H1 (cell line): Measurements from ENCODE around the gene HSD17B1. TPM values are rescaled to one million over a fixed set of nuclear protein-coding genes. Genes with fewer than 3 reads are reported as not detected.

ENCODE experiments used
- CTCF ChIA-PET: fragments of 300-600 bp; sonication (Branson Sonifier 250); formaldehyde crosslinking; loops from one replicate; lab custom pipeline; 2021; ENCODE audit not compliant: partially characterized antibody; lab: Charles Lee
- POLR2A ChIA-PET: fragments of 300-600 bp; sonication (Branson Sonifier 250); formaldehyde crosslinking; loops from one replicate; lab custom pipeline; 2021; ENCODE audit warnings: inconsistent platforms; ENCODE audit not compliant: partially characterized antibody; lab: Charles Lee
- DNase-seq, 2 experiments: peaks; one replicate each; pipeline versions ENCODE4 v3.0.0 to v3.0.0-alpha.2; 2010 to 2022; ENCODE audit warnings: low spot score in 2 of 2, low read depth in 1 of 2, mixed read lengths in 1 of 2
- FAIRE-seq: peaks from 2 replicates; lab custom pipeline; 2011; peaks lifted over from hg19 to GRCh38; lab: Jason Lieb, UNC
- H2AFZ ChIP-seq: 2 replicates; pipeline ENCODE4 v1.8.1; 2012; ENCODE audit warnings: low read length, inconsistent platforms
- H2AK5ac ChIP-seq: 2 replicates; pipeline ENCODE4 v1.6.1; 2013; ENCODE audit warnings: low read depth, low read length
- H2BK120ac ChIP-seq: replicated peaks from 2 replicates; pipeline ENCODE3; 2013; ENCODE audit warnings: low read depth, low read length, inconsistent platforms
- H2BK12ac ChIP-seq: 2 replicates; pipeline ENCODE4 v1.6.1; 2013; ENCODE audit warnings: low read depth, low read length
- H2BK15ac ChIP-seq: 2 replicates; pipeline ENCODE4 v1.6.1; 2013; ENCODE audit warnings: low read length
- H2BK20ac ChIP-seq: 2 replicates; pipeline ENCODE4 v1.6.1; 2013; ENCODE audit warnings: low read length
- H2BK5ac ChIP-seq: 2 replicates; pipeline ENCODE4 v1.6.1; 2013; ENCODE audit warnings: low read depth, low read length
- H3K14ac ChIP-seq: 2 replicates; pipeline ENCODE4 v1.6.1; 2013; ENCODE audit warnings: inconsistent platforms; ENCODE audit not compliant: insufficient read length
- H3K18ac ChIP-seq: 2 replicates; pipeline ENCODE4 v1.6.1; 2013; ENCODE audit warnings: low read length; ENCODE audit errors: extremely low read depth
- H3K23ac ChIP-seq: 2 replicates; pipeline ENCODE4 v1.6.1; 2013; ENCODE audit warnings: inconsistent platforms; ENCODE audit not compliant: insufficient read length
- H3K23me2 ChIP-seq: 2 replicates; pipeline ENCODE4 v1.6.1; 2013; ENCODE audit warnings: low read depth, low read length
- H3K27ac ChIP-seq: 2 replicates; pipeline ENCODE4 v1.6.1; 2011; ENCODE audit warnings: low read depth, low read length, inconsistent platforms
- H3K27me3 ChIP-seq, 4 experiments: replicated peaks in 1 of 4; 1 replicate in 1 of 4; 2 replicates in 3 of 4; pipeline versions ENCODE4 v1.6.1 to v1.8.1; 2011 to 2013; ENCODE audit warnings: low read length in 3 of 4, mild to moderate bottlenecking in 3 of 4, inconsistent platforms in 2 of 4, mixed read lengths in 2 of 4, moderate library complexity in 1 of 4; ENCODE audit not compliant: control insufficient read depth in 3 of 4, insufficient read depth in 3 of 4; ENCODE audit errors: extremely low read depth in 1 of 4
- H3K36me3 ChIP-seq, 4 experiments: 2 replicates each; pipeline versions ENCODE4 v1.6.1 to v1.8.1; 2011 to 2013; ENCODE audit warnings: mild to moderate bottlenecking in 4 of 4, low read length in 3 of 4, moderate library complexity in 2 of 4, control low read depth in 1 of 4, inconsistent platforms in 1 of 4; ENCODE audit not compliant: insufficient read depth in 4 of 4, control insufficient read depth in 2 of 4
- H3K4ac ChIP-seq: replicated peaks from 2 replicates; pipeline ENCODE3; 2013; ENCODE audit warnings: low read length, low read depth, mixed read lengths, inconsistent platforms; ENCODE audit not compliant: insufficient read length
- H3K4me1 ChIP-seq, 4 experiments: replicated peaks in 1 of 4; 1 replicate in 1 of 4; 2 replicates in 3 of 4; pipeline versions ENCODE4 v1.6.1 to v1.8.1; 2011 to 2013; ENCODE audit warnings: low read length in 3 of 4, inconsistent platforms in 2 of 4, mixed read lengths in 1 of 4; ENCODE audit not compliant: insufficient read depth in 4 of 4, control insufficient read depth in 3 of 4
- H3K4me2 ChIP-seq, 2 experiments: 2 replicates each; pipeline versions ENCODE4 v1.6.1 to v1.8.1; 2011 to 2013; ENCODE audit warnings: low read depth in 2 of 2, low read length in 2 of 2, control low read depth in 1 of 2, inconsistent platforms in 1 of 2, mild to moderate bottlenecking in 1 of 2; ENCODE audit not compliant: insufficient read depth in 1 of 2
- H3K4me3 ChIP-seq, 4 experiments: fragments of 200-600, 300-600 bp in 1 of 4; sonication (generic), shearing (Covaris generic), sonication (Bioruptor Twin) in 1 of 4; 2 replicates each; pipeline versions ENCODE4 v1.5.1 to v1.8.1; 2011 to 2016; ENCODE audit warnings: low read length in 4 of 4, low read depth in 3 of 4, control low read depth in 2 of 4, inconsistent platforms in 2 of 4, mild to moderate bottlenecking in 2 of 4, mixed read lengths in 1 of 4, moderate library complexity in 1 of 4; ENCODE audit not compliant: insufficient read depth in 2 of 4; ENCODE audit errors: extremely low read depth in 1 of 4
- H3K56ac ChIP-seq: replicated peaks from 2 replicates; pipeline ENCODE3; 2013; ENCODE audit warnings: low read depth, mild to moderate bottlenecking, mixed read lengths, low read length, inconsistent platforms; ENCODE audit not compliant: insufficient read length
- H3K79me1 ChIP-seq: 2 replicates; pipeline ENCODE4 v1.6.1; 2013; ENCODE audit warnings: low read depth, low read length, control low read depth
- H3K79me2 ChIP-seq, 2 experiments: 2 replicates each; pipeline versions ENCODE4 v1.6.1 to v1.8.1; 2012 to 2013; ENCODE audit warnings: low read length in 2 of 2, mild to moderate bottlenecking in 2 of 2, inconsistent platforms in 1 of 2; ENCODE audit not compliant: insufficient read depth in 2 of 2, control insufficient read depth in 1 of 2
- H3K9ac ChIP-seq, 4 experiments: replicated peaks in 1 of 4; 1 replicate in 1 of 4; 2 replicates in 3 of 4; pipeline versions ENCODE4 v1.6.1 to v1.8.1; 2011 to 2013; ENCODE audit warnings: low read depth in 3 of 4, low read length in 3 of 4, control low read depth in 2 of 4, mild to moderate bottlenecking in 2 of 4, moderate library complexity in 2 of 4, inconsistent platforms in 1 of 4; ENCODE audit errors: extremely low read depth in 1 of 4
- H3K9me3 ChIP-seq, 2 experiments: 2 replicates each; pipeline versions ENCODE4 v1.6.1 to v1.8.1; 2012 to 2013; ENCODE audit warnings: mild to moderate bottlenecking in 2 of 2, moderate library complexity in 2 of 2, control low read depth in 1 of 2, inconsistent platforms in 1 of 2, low read depth in 1 of 2, low read length in 1 of 2, mixed read lengths in 1 of 2; ENCODE audit not compliant: insufficient read depth in 2 of 2
- H4K20me1 ChIP-seq, 2 experiments: replicated peaks in 1 of 2; 2 replicates each; pipeline versions ENCODE3 to v1.8.1; 2011 to 2013; ENCODE audit warnings: inconsistent platforms in 2 of 2, low read length in 2 of 2, mild to moderate bottlenecking in 1 of 2; ENCODE audit not compliant: insufficient read depth in 2 of 2, control insufficient read depth in 1 of 2
- H4K5ac ChIP-seq: 2 replicates; pipeline ENCODE4 v1.6.1; 2013; ENCODE audit warnings: low read length, low read depth, mixed read lengths, inconsistent platforms; ENCODE audit not compliant: insufficient read length
- H4K8ac ChIP-seq: 2 replicates; pipeline ENCODE4 v1.8.0; 2013; ENCODE audit warnings: mild to moderate bottlenecking, moderate library complexity, low read length, inconsistent platforms; ENCODE audit not compliant: insufficient read depth; ENCODE audit errors: extremely low read depth
- H4K91ac ChIP-seq: replicated peaks from 2 replicates; pipeline ENCODE3; 2013; ENCODE audit warnings: low read length, mixed read lengths, inconsistent platforms; ENCODE audit not compliant: insufficient read length
- ASH2L ChIP-seq: fragments of 200-600, 300-600 bp; sonication (generic); IDR thresholded peaks from one replicate; pipeline ENCODE4 v1.7.1; 2017; ENCODE audit warnings: low read length
- BCL11A ChIP-seq, 2 experiments: IDR thresholded peaks; one replicate each; pipeline ENCODE4 v1.6.1; 2011; ENCODE audit warnings: low read depth in 2 of 2, low read length in 2 of 2, mild to moderate bottlenecking in 2 of 2
- BRCA1 ChIP-seq: IDR thresholded peaks from 2 replicates; pipeline ENCODE4 v1.6.1; 2012; ENCODE audit warnings: low read depth, low read length, improper control_type of control experiment
- CBX5 ChIP-seq: fragments of 300-800, 300-1000 bp; sonication (generic); IDR thresholded peaks from 2 replicates; pipeline ENCODE4 v1.7.1; 2016; ENCODE audit warnings: antibody characterized with exemption, low read length, low read depth
- CBX8 ChIP-seq: fragments of 300-800, 300-1000 bp; sonication (generic); IDR thresholded peaks from 2 replicates; pipeline ENCODE4 v1.7.1; 2016; ENCODE audit warnings: low read depth, low read length, borderline replicate concordance
- KDM4A ChIP-seq: IDR thresholded peaks from one replicate; pipeline ENCODE4 v1.7.1; 2012; ENCODE audit warnings: low read depth, mild to moderate bottlenecking, moderate library complexity, low read length, inconsistent platforms; ENCODE audit not compliant: severe bottlenecking
- NRF1 ChIP-seq: IDR thresholded peaks from 2 replicates; pipeline ENCODE4 v1.6.1; 2011; ENCODE audit warnings: mild to moderate bottlenecking, low read depth, low read length, improper control_type of control experiment
- POLR2A ChIP-seq, 2 experiments: IDR thresholded peaks; 1 replicate in 1 of 2; 2 replicates in 1 of 2; pipeline ENCODE4 v1.6.1; 2011; ENCODE audit warnings: low read depth in 2 of 2, low read length in 2 of 2, mild to moderate bottlenecking in 2 of 2; ENCODE audit errors: control extremely low read depth in 1 of 2
- POU5F1 ChIP-seq: IDR thresholded peaks from 2 replicates; pipeline ENCODE4 v1.6.1; 2011; ENCODE audit warnings: low read depth, mild to moderate bottlenecking, low read length, moderate library complexity
- SIN3A ChIP-seq, 2 experiments: IDR thresholded peaks in 1 of 2; conservative IDR thresholded peaks in 1 of 2; 2 replicates each; pipeline ENCODE4 v1.6.1; 2011 to 2012; ENCODE audit warnings: low read length in 2 of 2, improper control_type of control experiment in 1 of 2, low read depth in 1 of 2, mild to moderate bottlenecking in 1 of 2
- TCF12 ChIP-seq: IDR thresholded peaks from 2 replicates; pipeline ENCODE4 v1.6.1; 2011; ENCODE audit warnings: low read depth, mild to moderate bottlenecking, low read length
- WGBS, 2 experiments: shearing (Covaris generic) in 1 of 2; methylation state at CpG; one replicate each; pipeline versions ENCODE4 v1.1.6 to v1.1.7; 2013 to 2015; ENCODE audit warnings: low lambda C conversion rate in 2 of 2, mixed read lengths in 2 of 2, inconsistent platforms in 1 of 2, low coverage in 1 of 2, missing lambda C conversion rate in 1 of 2; ENCODE audit not compliant: insufficient replicate concordance in 2 of 2, insufficient coverage in 1 of 2, insufficient read length in 1 of 2; ENCODE audit errors: extremely low coverage in 1 of 2, missing lambda C conversion rate in 1 of 2; 5-methylcytosine and 5-hydroxymethylcytosine counted together
- polyA plus RNA-seq, 7 experiments: library from polyadenylated mRNA; depleted of rRNA in 3 of 7; stranded (reverse) in 5 of 7; unstranded in 2 of 7; fragments of >200 nt in 5 of 7; fragments of 200-250 nt in 2 of 7; gene quantifications; 1 replicate in 5 of 7; 2 replicates in 1 of 7; 4 replicates in 1 of 7; pipeline versions ENCODE4 v1.2.1 to v1.2.3, GENCODE V29; 2011 to 2013; ENCODE audit warnings: missing spikeins in 2 of 7, mixed read lengths in 2 of 7
- total RNA-seq: library from RNA; stranded (reverse); fragmentation: NEBNext Ultra II Directional; extraction: Animal tissue kit (Norgen Biotek cat#: 25700); gene quantifications from 2 replicates; pipeline ENCODE4 v1.2.1, GENCODE V29; 2021
- TF ChIP-seq, protein P1 (sequence below): IDR thresholded peaks from 2 replicates; pipeline ENCODE4 v1.6.1; 2012; ENCODE audit warnings: inconsistent platforms

HSD17B1 gene
- total and polyA plus RNA-seq, 2 of the 8 experiments (the other 6 are each of a cell fraction or from before 2014, with no cell fraction given), result 0.88 to 1.0 TPM

DNA sequence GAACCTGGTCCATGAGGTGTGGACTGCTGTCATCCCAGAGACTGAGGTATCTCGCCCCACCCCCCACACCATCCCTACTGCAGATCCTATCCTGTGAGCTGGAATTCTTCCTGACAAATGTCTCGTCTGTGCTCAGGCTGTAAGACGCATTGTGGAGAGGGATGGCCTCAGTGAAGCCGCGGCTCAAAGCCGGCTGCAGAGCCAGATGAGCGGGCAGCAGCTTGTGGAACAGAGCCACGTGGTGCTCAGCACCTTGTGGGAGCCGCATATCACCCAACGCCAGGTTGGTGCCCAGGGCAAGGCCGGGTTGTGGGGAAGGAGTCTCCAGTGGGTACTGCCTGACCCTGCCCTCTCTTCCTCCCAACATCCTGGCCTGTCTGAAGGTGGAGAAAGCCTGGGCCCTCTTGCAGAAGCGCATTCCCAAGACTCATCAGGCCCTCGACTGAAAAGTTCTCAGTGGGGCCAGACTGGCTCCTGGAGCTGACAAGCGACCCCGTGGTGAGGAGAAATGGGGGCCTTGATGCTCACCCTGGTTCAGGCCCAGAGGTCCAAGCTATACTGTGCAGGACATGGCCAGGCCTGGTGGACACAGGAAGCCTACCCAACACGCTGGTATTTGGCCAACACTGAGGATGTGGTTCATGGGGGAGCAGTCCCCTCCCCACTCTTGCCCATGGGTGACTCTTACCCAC lies 12.9 kb downstream of the HSD17B1 start:
- H3K36me3 ChIP-seq, result peaks cover 14 to 33% (median 28%) of the 10 kb centered on the region in 4 experiments
- no peak overlapping the region for H3K23ac ChIP-seq
- H4K20me1 ChIP-seq, result peaks cover 0 to 1% of the 10 kb centered on the region in 2 experiments
- H3K4me1 ChIP-seq, result peaks cover 0 to 21% (median 9%) of the 10 kb centered on the region in 4 experiments; a peak in 5 of 7 replicates
- H4K91ac ChIP-seq, result no peak overlapping the region
- H3K18ac ChIP-seq, result no peak overlapping the region
- no peak overlapping the region for H3K4me3 ChIP-seq
- H3K27ac ChIP-seq, result no peak overlapping the region
- no peak overlapping the region for H2AFZ ChIP-seq
- H2BK120ac ChIP-seq, result no peak overlapping the region
- H3K23me2 ChIP-seq, result peaks cover 18% of the 10 kb centered on the region
- 92% methylated on average over 16 of the region's 16 CpGs; no CpG with 5 or more reads in 1 of the 2 experiments for WGBS, 2 experiments
- H3K56ac ChIP-seq, result no peak overlapping the region
- peaks cover 9 to 22% of the 10 kb centered on the region in 2 experiments; a peak in 3 of 4 replicates for H3K79me2 ChIP-seq
- peak overlapping the region; percentile 39; the same call in 1 of the 2 replicates for H2BK5ac ChIP-seq
- H3K4me2 ChIP-seq, result no peak overlapping the region; a peak in 1 of 4 replicates
- no peak overlapping the region for H4K8ac ChIP-seq
- no peaks in the 10 kb centered on the region for H3K9me3 ChIP-seq
- H3K14ac ChIP-seq, result no peak overlapping the region
- no peak overlapping the region for H4K5ac ChIP-seq
- no peak overlapping the region for H2BK20ac ChIP-seq
- DNase-seq (no peak), FAIRE-seq (no peak)
- ChIA-PET POLR2A (interaction anchor here (0.8 to 8.1 kb wide), 5 partner anchors 10 to 410 kb away, joined by 3 to 74 read pairs (median 3); partner anchors contain the start of genes HSD17B1 and PSMC3IP), CTCF (interaction anchor here (1.0 to 3.9 kb wide), 4 partner anchors 12 to 48 kb away, joined by 3 to 22 read pairs (median 9); partner anchors contain the start of genes HSD17B1 and PSMC3IP)
- peaks cover 17% of the 10 kb centered on the region for H3K79me1 ChIP-seq
- H2AK5ac ChIP-seq, result no peak overlapping the region
- no peak overlapping the region for H3K9ac ChIP-seq
- no peak overlapping the region for H3K4ac ChIP-seq
- H3K27me3 ChIP-seq, result no peaks in the 10 kb centered on the region
- no peak overlapping the region for H2BK12ac ChIP-seq
- TF ChIP-seq CBX8, result no peak
- TF ChIP-seq ASH2L, result no peak
- no peak for TF ChIP-seq POU5F1
- no peak for TF ChIP-seq CBX5
- TF ChIP-seq BRCA1, result no peak
- no peak for TF ChIP-seq KDM4A
- TF ChIP-seq, protein P1, sequence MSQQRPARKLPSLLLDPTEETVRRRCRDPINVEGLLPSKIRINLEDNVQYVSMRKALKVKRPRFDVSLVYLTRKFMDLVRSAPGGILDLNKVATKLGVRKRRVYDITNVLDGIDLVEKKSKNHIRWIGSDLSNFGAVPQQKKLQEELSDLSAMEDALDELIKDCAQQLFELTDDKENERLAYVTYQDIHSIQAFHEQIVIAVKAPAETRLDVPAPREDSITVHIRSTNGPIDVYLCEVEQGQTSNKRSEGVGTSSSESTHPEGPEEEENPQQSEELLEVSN, result no peak
- no peak for TF ChIP-seq POLR2A (IDR thresholded peaks at IDR 0.05; ENCODE audit: control extremely low read depth in 1 of 2, low read depth in 2 of 2, low read length in 2 of 2)
- TF ChIP-seq TCF12, result no peak
- no peak for TF ChIP-seq NRF1
- no peak for TF ChIP-seq BCL11A (IDR thresholded peaks at IDR 0.05; ENCODE audit: low read depth in 2 of 2, low read length in 2 of 2)
- TF ChIP-seq SIN3A (conservative IDR thresholded peaks at IDR 0.05 in 1 of 2, IDR thresholded peaks at IDR 0.05 in 1 of 2; ENCODE audit: low read depth in 1 of 2, low read length in 2 of 2), result no peak
- TF ChIP-seq, all 59 proteins: peak for 0
- peak overlapping the region; percentile 29; the same call in 1 of the 2 replicates for H2BK15ac ChIP-seq
